KMS-11 (cell line): ENCODE results near the gene VPS52.

Experiments
- H2AFZ ChIP-seq: fragments of 200-600 bp; sonication (generic); 2 replicates; pipeline ENCODE4 v1.6.1; 2016; ENCODE audit warnings: antibody characterized with exemption, mixed run types, low read depth
- H3K27ac ChIP-seq: fragments of 200-600 bp; sonication (generic); 2 replicates; pipeline ENCODE4 v1.6.1; 2016; ENCODE audit warnings: mild to moderate bottlenecking, mixed run types
- H3K27me3 ChIP-seq: fragments of 200-600 bp; sonication (generic); 2 replicates; pipeline ENCODE4 v1.6.1; 2017; ENCODE audit warnings: mild to moderate bottlenecking, low read depth, mixed run types, moderate library complexity; ENCODE audit not compliant: insufficient read depth
- H3K36me3 ChIP-seq: fragments of 200-600 bp; sonication (generic); 2 replicates; pipeline ENCODE4 v1.6.1; 2017; ENCODE audit warnings: mild to moderate bottlenecking, mixed run types; ENCODE audit not compliant: insufficient read depth
- H3K4me1 ChIP-seq: fragments of 200-600 bp; sonication (generic); 2 replicates; pipeline ENCODE4 v1.6.1; 2016; ENCODE audit warnings: mild to moderate bottlenecking, low read depth, mixed run types; ENCODE audit not compliant: poor library complexity, severe bottlenecking
- H3K4me2 ChIP-seq: fragments of 200-600 bp; sonication (generic); 2 replicates; pipeline ENCODE4 v1.7.0; 2016; ENCODE audit warnings: mild to moderate bottlenecking, mixed run types
- H3K4me3 ChIP-seq: fragments of 200-600 bp; sonication (generic); IDR thresholded peaks from 2 replicates; pipeline ENCODE4 v1.6.1; 2017; ENCODE audit warnings: low read depth, low read length, mixed read lengths; ENCODE audit not compliant: insufficient read depth
- H3K79me2 ChIP-seq: fragments of 200-600 bp; sonication (generic); 2 replicates; pipeline ENCODE4 v1.6.1; 2016; ENCODE audit warnings: low read depth, mixed run types; ENCODE audit not compliant: insufficient read depth
- H3K9ac ChIP-seq: fragments of 200-600 bp; sonication (generic); 2 replicates; pipeline ENCODE4 v1.6.1; 2016; ENCODE audit warnings: mild to moderate bottlenecking, mixed run types
- H4K20me1 ChIP-seq: fragments of 200-600 bp; sonication (generic); 2 replicates; pipeline ENCODE4 v1.6.1; 2016; ENCODE audit warnings: mild to moderate bottlenecking, mixed run types; ENCODE audit not compliant: insufficient read depth
- TF ChIP-seq, protein P1 (sequence below): fragments of 200-600 bp; sonication (generic); conservative IDR thresholded peaks from 2 replicates; pipeline ENCODE4 v1.6.1; 2017; ENCODE audit warnings: low read depth, mild to moderate bottlenecking, antibody characterized with exemption, low read length, moderate library complexity, mixed read lengths

VPS52 gene

GRCh38 chr6:33289784-33290315 lies 18.2 kb upstream of the VPS52 start:
- peaks cover 23% of the 10 kb centered on the region; the same call in 1 of the 2 replicates for H3K79me2 ChIP-seq
- H3K4me2 ChIP-seq = peak overlapping the region; percentile 96

DNA sequence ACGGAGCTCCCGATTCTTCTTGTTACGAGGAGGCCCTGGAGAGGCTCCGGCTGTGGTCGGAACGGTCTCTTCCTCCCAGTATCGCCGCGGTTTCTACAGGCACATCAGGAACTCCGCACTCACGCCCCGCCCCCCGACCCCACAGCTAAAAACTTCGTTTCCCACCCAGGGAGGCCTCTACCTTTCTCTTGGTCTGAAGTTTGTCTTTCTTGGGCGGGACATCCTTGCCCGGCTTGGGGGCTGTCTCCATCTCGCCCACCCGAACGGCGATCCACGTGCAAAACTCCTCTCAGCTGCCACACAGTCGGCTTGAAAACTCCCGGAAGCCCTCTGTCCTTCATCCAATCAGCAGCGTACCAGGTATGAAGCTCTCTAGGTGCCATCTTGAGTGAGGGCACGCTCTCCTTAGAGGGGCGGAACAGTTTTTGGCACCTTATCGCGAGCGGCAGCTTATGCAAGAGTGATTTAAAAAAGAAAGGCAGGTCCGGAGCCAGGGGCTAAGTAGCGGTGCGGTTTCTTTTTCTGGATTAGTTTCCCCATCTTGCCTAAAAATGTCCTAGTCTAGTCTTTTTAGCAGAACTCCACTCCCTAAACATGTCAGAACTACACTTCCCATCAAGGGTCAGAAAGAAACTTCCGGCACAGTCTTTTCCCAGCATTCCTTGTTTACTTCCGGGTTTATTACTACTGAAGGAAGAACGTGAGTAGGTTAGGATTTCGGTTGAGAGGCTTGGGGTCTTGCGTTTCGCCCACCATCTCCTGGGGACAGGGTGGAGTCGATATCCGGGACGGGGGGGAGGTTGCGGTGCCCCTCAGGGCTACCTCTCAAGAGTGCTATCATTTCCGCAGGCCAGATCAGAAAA lies 17.5 kb upstream of the VPS52 start, which contains the start of the genes PFDN6 and WDR46:
Gene PFDN6 (plus strand): TSS at position 681 of the 863 bp plus-strand sequence. CDS start 256 bp downstream, outside the sequence.
Gene WDR46 (minus strand): TSS at position 319 of the 863 bp plus-strand sequence. CDS start 69 bp downstream, at position 250.
- H3K79me2 ChIP-seq = peaks cover 23% of the 10 kb centered on the region; the same call in 1 of the 2 replicates
- peak within 1 kb of the TSS; percentile 40; the same call in 1 of the 2 replicates for H3K9ac ChIP-seq
- no peaks in the 10 kb centered on the region for H4K20me1 ChIP-seq
- TF ChIP-seq, protein P1, sequence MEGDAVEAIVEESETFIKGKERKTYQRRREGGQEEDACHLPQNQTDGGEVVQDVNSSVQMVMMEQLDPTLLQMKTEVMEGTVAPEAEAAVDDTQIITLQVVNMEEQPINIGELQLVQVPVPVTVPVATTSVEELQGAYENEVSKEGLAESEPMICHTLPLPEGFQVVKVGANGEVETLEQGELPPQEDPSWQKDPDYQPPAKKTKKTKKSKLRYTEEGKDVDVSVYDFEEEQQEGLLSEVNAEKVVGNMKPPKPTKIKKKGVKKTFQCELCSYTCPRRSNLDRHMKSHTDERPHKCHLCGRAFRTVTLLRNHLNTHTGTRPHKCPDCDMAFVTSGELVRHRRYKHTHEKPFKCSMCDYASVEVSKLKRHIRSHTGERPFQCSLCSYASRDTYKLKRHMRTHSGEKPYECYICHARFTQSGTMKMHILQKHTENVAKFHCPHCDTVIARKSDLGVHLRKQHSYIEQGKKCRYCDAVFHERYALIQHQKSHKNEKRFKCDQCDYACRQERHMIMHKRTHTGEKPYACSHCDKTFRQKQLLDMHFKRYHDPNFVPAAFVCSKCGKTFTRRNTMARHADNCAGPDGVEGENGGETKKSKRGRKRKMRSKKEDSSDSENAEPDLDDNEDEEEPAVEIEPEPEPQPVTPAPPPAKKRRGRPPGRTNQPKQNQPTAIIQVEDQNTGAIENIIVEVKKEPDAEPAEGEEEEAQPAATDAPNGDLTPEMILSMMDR = no peak
- peak within 1 kb of the TSS; percentile 96 for H3K4me2 ChIP-seq
- H3K27me3 ChIP-seq = no peaks in the 10 kb centered on the region
- H2AFZ ChIP-seq = peak within 1 kb of the TSS; percentile 40
- H3K4me1 ChIP-seq = peaks cover 18% of the 10 kb centered on the region
- H3K27ac ChIP-seq = peak within 1 kb of the TSS; percentile 4; the same call in 1 of the 2 replicates
- H3K36me3 ChIP-seq = no peaks in the 10 kb centered on the region; the same call in 1 of the 2 replicates
- H3K4me3 ChIP-seq = peak within 1 kb of the TSS; percentile 22

More at GRCh38 chr6:33289784-33290315, 18.2 kb upstream of the VPS52 start:
- Histone ChIP-seq H4K20me1 (no peaks in the 10 kb centered on the region), H3K9ac (peak overlapping the region; percentile 40; the same call in 1 of the 2 replicates), H3K27me3 (no peaks in the 10 kb centered on the region), H2AFZ (peak overlapping the region; percentile 40; the same call in 1 of the 2 replicates), H3K4me1 (peaks cover 18% of the 10 kb centered on the region), H3K4me3 (peak overlapping the region; percentile 22), H3K27ac (peak overlapping the region; percentile 4; the same call in 1 of the 2 replicates), H3K36me3 (no peaks in the 10 kb centered on the region; the same call in 1 of the 2 replicates)
- TF ChIP-seq, protein P1 = no peak

GRCh38 chr6:33288141-33288920 lies 16.7 kb upstream of the VPS52 start:
- Histone ChIP-seq H3K4me2 (peak overlapping the region; percentile 96), H3K27ac (no peak overlapping the region), H3K9ac (peak overlapping the region; percentile 40; the same call in 1 of the 2 replicates), H3K4me3 (peak overlapping the region; percentile 22), H3K4me1 (peaks cover 18% of the 10 kb centered on the region), H2AFZ (peak overlapping the region; percentile 40; the same call in 1 of the 2 replicates), H3K36me3 (no peaks in the 10 kb centered on the region; the same call in 1 of the 2 replicates), H3K27me3 (no peaks in the 10 kb centered on the region), H4K20me1 (no peaks in the 10 kb centered on the region), H3K79me2 (peaks cover 23% of the 10 kb centered on the region; the same call in 1 of the 2 replicates)
- TF ChIP-seq, protein P1 = no peak
